Ovary (tissue), 9 donors: ENCODE data around the gene TALDO1. TPM values are rescaled to one million over a fixed set of nuclear protein-coding genes. Genes with fewer than 3 reads are reported as not detected.

Source experiments
- DNase-seq, 5 donors: peaks; one replicate each; pipeline ENCODE4 v3.0.0-alpha.2; 2019 to 2020
- H3K27ac ChIP-seq, 2 donors: fragments of 200-600 bp; one replicate each; pipeline versions ENCODE4 v1.5.1 to v1.8.0; 2019 to 2022
- H3K27me3 ChIP-seq: fragments of 200-600 bp; one replicate; pipeline ENCODE4 v1.8.0; 2022
- H3K36me3 ChIP-seq: fragments of 200-600 bp; sonication (generic); one replicate; pipeline ENCODE4 v1.5.1; 2019
- H3K4me1 ChIP-seq: one replicate; pipeline ENCODE4 v1.8.1; 2013; ENCODE audit warnings: mild to moderate bottlenecking, moderate library complexity; ENCODE audit not compliant: insufficient read depth
- H3K4me3 ChIP-seq: fragments of 200-600 bp; sonication (generic); one replicate; pipeline ENCODE4 v1.5.1; 2017
- H3K9me3 ChIP-seq, 2 donors: fragments of 200-600 bp in 1 of 2; sonication (generic) in 1 of 2; one replicate each; pipeline versions ENCODE4 v1.5.1 to v1.8.1; 2013 to 2019; ENCODE audit warnings: mild to moderate bottlenecking in 1 of 2, moderate library complexity in 1 of 2
- EP300 ChIP-seq: sonication (generic); formaldehyde crosslinking; IDR thresholded peaks from one replicate; pipeline ENCODE4 v1.6.1; 2017; ENCODE audit warnings: antibody characterized with exemption
- POLR2A ChIP-seq: fragments of 450-650 bp; IDR thresholded peaks from one replicate; pipeline ENCODE4 v1.6.1; 2017; ENCODE audit warnings: antibody characterized with exemption, mild to moderate bottlenecking, moderate library complexity
- WGBS, 3 donors: extraction: QIAGEN DNeasy Blood & Tissue Kit in 1 of 3; methylation state at CpG; one replicate each; pipeline versions ENCODE4 v1.1.5 to v1.1.7; 2013 to 2017; 5-methylcytosine and 5-hydroxymethylcytosine counted together
- intact Hi-C, 4 donors: fragments of 100-400 bp; cut with DNase I; formaldehyde crosslinking; loops; one replicate each; pipeline versions ENCODE4 v1.11.0 to v1.15.1; 2022 to 2023
- polyA plus RNA-seq, 2 donors: library from polyadenylated mRNA; stranded (reverse); fragments of 200-250 nt in 1 of 2; fragments of 350-450 nt in 1 of 2; fragmentation: Illumina TruSeq in 1 of 2; extraction: RNeasy Lipid Tissue Mini Kit (QIAGEN cat#74804) in 1 of 2; gene quantifications; one replicate each; pipeline ENCODE4 v1.2.3, GENCODE V29; 2013 to 2014
- total RNA-seq, 7 donors: library from RNA; depleted of rRNA in 2 of 7; stranded (reverse); fragments of >200 nt in 2 of 7; fragmentation: NEBNext Ultra II Directional in 3 of 7; extraction: Animal tissue kit (Norgen Biotek cat#: 25700) in 3 of 7; gene quantifications; one replicate each; pipeline versions ENCODE4 v1.1.0 to v1.2.4, GENCODE V29; 2016 to 2023
- TF ChIP-seq, protein P1 (sequence below), 3 donors: fragments of 450-650 bp in 2 of 3; fragments of 200-600 bp in 1 of 3; IDR thresholded peaks; one replicate each; pipeline versions ENCODE4 v1.5.1 to v1.8.0; 2016 to 2022; ENCODE audit warnings: antibody characterized with exemption in 3 of 3, mild to moderate bottlenecking in 1 of 3
- donor health status: DM: no; HTN: no; CAD: no; lungs with moderate emphysema.
- donor health status: DM: no; HTN: no; CAD: no.
- donor health status: Bipolar disorder and iron deficiency.
- donor health status: DM: yes; HTN: yes; CAD: no.
- donor health status: DM: no; HTN: no; CAD: no.
- donor health status: DM: yes; HTN: yes; CAD: no.

TALDO1 gene
- total and polyA plus RNA-seq, 9 donors = 75.0 to 134 (median 110) TPM

GRCh38 chr11:796565-797295, 49.5 kb downstream of the TALDO1 start:
- Histone ChIP-seq H3K36me3 (no peaks in the 10 kb centered on the region), H3K4me3 (peak overlapping the region; percentile 71), H3K9me3 (no peaks in the 10 kb centered on the region), H3K27me3 (no peaks in the 10 kb centered on the region), H3K27ac (peak overlapping the region; percentile 73), H3K4me1 (peaks cover 13% of the 10 kb centered on the region)
- TF ChIP-seq, protein P1, sequence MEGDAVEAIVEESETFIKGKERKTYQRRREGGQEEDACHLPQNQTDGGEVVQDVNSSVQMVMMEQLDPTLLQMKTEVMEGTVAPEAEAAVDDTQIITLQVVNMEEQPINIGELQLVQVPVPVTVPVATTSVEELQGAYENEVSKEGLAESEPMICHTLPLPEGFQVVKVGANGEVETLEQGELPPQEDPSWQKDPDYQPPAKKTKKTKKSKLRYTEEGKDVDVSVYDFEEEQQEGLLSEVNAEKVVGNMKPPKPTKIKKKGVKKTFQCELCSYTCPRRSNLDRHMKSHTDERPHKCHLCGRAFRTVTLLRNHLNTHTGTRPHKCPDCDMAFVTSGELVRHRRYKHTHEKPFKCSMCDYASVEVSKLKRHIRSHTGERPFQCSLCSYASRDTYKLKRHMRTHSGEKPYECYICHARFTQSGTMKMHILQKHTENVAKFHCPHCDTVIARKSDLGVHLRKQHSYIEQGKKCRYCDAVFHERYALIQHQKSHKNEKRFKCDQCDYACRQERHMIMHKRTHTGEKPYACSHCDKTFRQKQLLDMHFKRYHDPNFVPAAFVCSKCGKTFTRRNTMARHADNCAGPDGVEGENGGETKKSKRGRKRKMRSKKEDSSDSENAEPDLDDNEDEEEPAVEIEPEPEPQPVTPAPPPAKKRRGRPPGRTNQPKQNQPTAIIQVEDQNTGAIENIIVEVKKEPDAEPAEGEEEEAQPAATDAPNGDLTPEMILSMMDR (IDR thresholded peaks at IDR 0.05) = no peak
- TF ChIP-seq POLR2A = peak; percentile 37
- TF ChIP-seq EP300 = no peak
- intact Hi-C loops = no loop called here
- 4 to 8% (median 6%) methylated on average over 18 of the region's 18 CpGs for WGBS, 3 donors
- DNase-seq = peak in 1 of 5 donors; percentile 49

- TF ChIP-seq, protein P1 (IDR thresholded peaks at IDR 0.05) = no peak
- TF ChIP-seq EP300 (no peak), POLR2A (no peak)
- intact Hi-C loops = no loop called here
Measured at GRCh38 chr11:797296-798092, 50.2 kb downstream of the TALDO1 start.

DNA sequence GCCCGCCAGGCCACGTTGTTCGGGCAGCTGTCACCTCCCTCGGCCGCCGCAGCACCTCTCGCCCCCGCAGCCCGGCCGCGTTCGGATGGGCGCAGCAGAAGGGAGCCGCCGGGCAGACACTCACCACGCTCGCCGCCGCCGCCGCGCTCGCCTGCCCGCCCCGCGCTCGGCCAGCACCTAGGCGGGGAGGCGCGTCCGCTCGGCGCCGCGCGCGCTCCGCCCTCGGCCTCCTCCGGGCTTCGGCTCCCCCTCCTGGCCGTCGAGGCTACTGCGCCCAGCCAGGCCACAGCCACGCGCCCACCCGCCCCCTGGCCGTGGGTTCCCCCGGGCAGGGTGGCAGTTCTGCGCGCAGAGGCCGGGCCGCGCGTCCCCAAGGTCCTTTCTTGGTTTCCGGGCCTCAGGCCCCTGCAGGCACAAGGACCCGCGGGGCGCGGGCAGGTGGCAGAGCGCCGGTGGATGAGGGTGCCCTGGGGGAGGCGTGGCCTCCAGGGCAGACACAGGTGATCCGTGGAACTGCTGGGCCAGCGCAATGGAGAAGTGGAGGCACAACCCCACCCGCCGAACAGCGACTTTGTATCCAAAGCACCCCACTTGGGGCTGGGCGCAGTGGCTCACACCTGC, 50.9 kb downstream of the TALDO1 start, which contains the start of gene SLC25A22:
TSS of gene SLC25A22 (minus strand) at position 189 of the 621 bp plus-strand sequence. CDS start 3,275 bp downstream, outside the sequence.
- H3K9me3 ChIP-seq = no peaks in the 10 kb centered on the region
- H3K4me1 ChIP-seq = peaks cover 13% of the 10 kb centered on the region
- WGBS, 3 donors = 3 to 5% (median 4%) methylated on average over 37 to 69 of the region's 69 CpGs
- intact Hi-C loops = no loop called here
- peak; percentile 71 to 89 (median 82) for DNase-seq
- peak within 1 kb of the TSS; percentile 71 for H3K4me3 ChIP-seq
- H3K27me3 ChIP-seq = no peaks in the 10 kb centered on the region
- peak within 1 kb of the TSS; percentile 34 to 73 for H3K27ac ChIP-seq
- TF ChIP-seq EP300 = no peak
- TF ChIP-seq, protein P1 (IDR thresholded peaks at IDR 0.05) = peak; percentile 64 to 95 (median 94)
- H3K36me3 ChIP-seq = no peaks in the 10 kb centered on the region

More at GRCh38 chr11:797296-798092, 50.2 kb downstream of the TALDO1 start:
- Histone ChIP-seq H3K27ac (peak overlapping the region; percentile 34 to 73), H3K27me3 (no peaks in the 10 kb centered on the region), H3K9me3 (no peaks in the 10 kb centered on the region), H3K4me1 (peaks cover 13% of the 10 kb centered on the region), H3K4me3 (peak overlapping the region; percentile 71), H3K36me3 (no peaks in the 10 kb centered on the region)
- 0 to 1% (median 0%) methylated on average over 17 to 57 of the region's 57 CpGs for WGBS, 3 donors
- peak; percentile 78 to 85 (median 81) for DNase-seq

- no peak for DNase-seq
- H3K4me1 ChIP-seq = peaks cover 20% of the 10 kb centered on the region
- no peak overlapping the region for H3K27ac ChIP-seq
- no peak for TF ChIP-seq EP300
- no peak for TF ChIP-seq POLR2A
- TF ChIP-seq, protein P1 (IDR thresholded peaks at IDR 0.05) = no peak
- no peak overlapping the region for H3K4me3 ChIP-seq
- no peaks in the 10 kb centered on the region for H3K9me3 ChIP-seq
- 88 to 91% (median 90%) methylated on average over 31 to 32 of the region's 32 CpGs for WGBS, 3 donors
- intact Hi-C loops = no loop called here
- H3K36me3 ChIP-seq = no peaks in the 10 kb centered on the region
- H3K27me3 ChIP-seq = no peaks in the 10 kb centered on the region
Measured at GRCh38 chr11:799641-800316, 52.5 kb downstream of the TALDO1 start.
